Activated T-cell treated with anti-CD3 and anti-CD28 coated beads, Interleukin-2, amount 50 U/mL, for 4 hours (primary cell): ENCODE data around the gene ATP2B3. TPM values are rescaled to one million over a fixed set of nuclear protein-coding genes. Genes with fewer than 3 reads are reported as not detected.

Experiments
- ATAC-seq, 2 donors: fragments of 200-7000 bp; cut with Tn5 transposase; one replicate each; pipeline ENCODE4 v1.10.0; 2021
- DNase-seq: peaks from one replicate; pipeline ENCODE4 v3.0.0-alpha.2; 2020
- H3K27me3 Mint-ChIP-seq: one replicate; pipeline ENCODE4 v1.8.0; 2021; ENCODE audit warnings: low read depth, mixed read lengths
- H3K36me3 Mint-ChIP-seq: one replicate; pipeline ENCODE4 v1.8.0; 2022; ENCODE audit warnings: mixed read lengths; ENCODE audit not compliant: insufficient read depth
- H3K4me1 Mint-ChIP-seq: one replicate; pipeline ENCODE4 v1.8.0; 2021; ENCODE audit warnings: low read depth, mixed read lengths
- H3K4me3 Mint-ChIP-seq: one replicate; pipeline ENCODE4 v1.8.0; 2021; ENCODE audit warnings: mild to moderate bottlenecking, moderate library complexity, mixed read lengths
- H3K9me3 Mint-ChIP-seq: one replicate; pipeline ENCODE4 v1.8.0; 2021; ENCODE audit warnings: mixed read lengths
- total RNA-seq, 3 donors: library from RNA; stranded (reverse); gene quantifications; one replicate each; pipeline ENCODE4 v1.2.1, GENCODE V29; 2021

Gene ATP2B3
- total RNA-seq, 3 donors from 2014 or later, result 0.05 TPM; not detected in 2

GRCh38 chrX:153509592-153509991, 7.8 kb upstream of the ATP2B3 start:
- DNase-seq (no peak), ATAC-seq (no peak)
- no peaks in the 10 kb centered on the region for H3K9me3 Mint-ChIP-seq
- no peaks in the 10 kb centered on the region for H3K27me3 Mint-ChIP-seq
- H3K4me3 Mint-ChIP-seq, result no peak overlapping the region
- H3K4me1 Mint-ChIP-seq, result no peaks in the 10 kb centered on the region
- H3K36me3 Mint-ChIP-seq, result no peaks in the 10 kb centered on the region

GRCh38 chrX:153510383-153510782, 7.1 kb upstream of the ATP2B3 start:
- no peak for ATAC-seq
- H3K4me1 Mint-ChIP-seq, result no peaks in the 10 kb centered on the region

DNA sequence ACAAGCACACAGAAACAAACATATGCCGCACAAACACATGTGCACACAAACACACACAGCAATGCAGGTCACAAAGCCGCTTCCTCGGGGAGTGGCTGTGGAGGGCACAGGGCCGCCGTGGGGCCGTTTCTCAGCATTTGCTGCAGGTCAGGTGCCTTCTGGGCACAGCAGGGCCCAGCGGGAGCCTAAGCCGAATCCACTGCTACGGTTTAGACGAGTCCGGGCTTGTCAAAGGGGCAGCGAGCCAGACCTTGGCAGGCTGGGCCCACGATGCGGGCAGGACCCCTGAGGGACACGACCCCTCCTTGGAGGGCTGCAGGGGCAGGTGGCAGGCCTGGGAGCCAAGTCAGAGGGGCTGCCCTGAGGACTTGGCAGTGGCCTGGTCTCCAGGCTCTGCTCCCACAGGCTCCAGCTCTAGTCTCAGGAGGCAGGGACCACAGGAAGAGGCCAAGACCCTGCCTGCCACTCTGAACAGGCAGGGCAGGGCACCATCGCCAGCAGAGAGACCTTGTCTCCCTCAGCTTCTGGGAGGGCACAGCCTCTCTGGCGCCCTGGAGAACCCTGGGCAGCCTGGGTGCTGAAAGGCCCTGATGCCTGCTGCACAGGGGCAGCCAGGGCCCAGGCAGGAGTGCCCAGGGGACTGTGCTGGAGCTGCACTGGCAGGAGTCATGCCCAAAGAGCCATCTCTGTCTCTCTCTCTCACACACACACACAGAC, 5.5 kb upstream of the ATP2B3 start:
- Mint-ChIP-seq H3K27me3 (peaks cover 7% of the 10 kb centered on the region), H3K4me1 (peaks cover 5% of the 10 kb centered on the region), H3K36me3 (no peaks in the 10 kb centered on the region), H3K9me3 (no peaks in the 10 kb centered on the region), H3K4me3 (no peak overlapping the region)
- no peak for DNase-seq
- no peak for ATAC-seq

More at GRCh38 chrX:153510383-153510782, 7.1 kb upstream of the ATP2B3 start:
- H3K9me3 Mint-ChIP-seq, result no peaks in the 10 kb centered on the region
- no peaks in the 10 kb centered on the region for H3K36me3 Mint-ChIP-seq
- H3K27me3 Mint-ChIP-seq, result no peaks in the 10 kb centered on the region
- DNase-seq, result no peak
- no peak overlapping the region for H3K4me3 Mint-ChIP-seq

- Mint-ChIP-seq H3K27me3 (peaks cover 9% of the 10 kb centered on the region), H3K4me1 (peaks cover 5% of the 10 kb centered on the region), H3K9me3 (no peaks in the 10 kb centered on the region), H3K4me3 (no peak overlapping the region), H3K36me3 (no peaks in the 10 kb centered on the region)
- DNase-seq (no peak), ATAC-seq (no peak)
Measured at GRCh38 chrX:153512501-153512893, 4.9 kb upstream of the ATP2B3 start.

GRCh38 chrX:153513265-153513664, 4.2 kb upstream of the ATP2B3 start:
- Mint-ChIP-seq H3K27me3 (peaks cover 11% of the 10 kb centered on the region), H3K4me1 (peaks cover 5% of the 10 kb centered on the region), H3K4me3 (no peak overlapping the region), H3K36me3 (no peaks in the 10 kb centered on the region), H3K9me3 (no peaks in the 10 kb centered on the region)
- no peak for ATAC-seq
- DNase-seq, result no peak

DNA sequence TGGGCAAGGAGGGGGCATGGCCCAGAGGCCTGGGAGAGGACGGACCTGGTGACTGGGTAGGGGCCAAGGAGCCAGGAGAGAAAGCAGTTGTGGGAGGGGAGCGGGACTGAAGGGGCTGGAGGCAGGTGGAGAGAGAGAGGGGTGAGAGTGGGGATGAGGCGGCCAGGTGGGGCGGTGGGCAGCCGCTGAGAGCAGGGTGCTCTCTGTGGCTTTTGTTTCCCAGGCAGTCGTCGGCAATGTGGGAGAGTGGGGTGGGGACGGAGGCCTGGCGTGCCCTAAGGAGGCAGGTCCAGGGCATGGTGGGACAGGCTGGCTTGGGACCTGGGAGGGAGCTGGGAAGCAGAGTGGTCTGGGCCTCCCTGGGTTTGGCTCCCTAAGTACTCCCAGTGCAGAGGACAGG, 3.2 kb upstream of the ATP2B3 start:
- DNase-seq (no peak), ATAC-seq (no peak)
- no peaks in the 10 kb centered on the region for H3K36me3 Mint-ChIP-seq
- no peak overlapping the region for H3K4me3 Mint-ChIP-seq
- peaks cover 18% of the 10 kb centered on the region for H3K27me3 Mint-ChIP-seq
- H3K4me1 Mint-ChIP-seq, result peaks cover 7% of the 10 kb centered on the region
- H3K9me3 Mint-ChIP-seq, result no peaks in the 10 kb centered on the region

DNA sequence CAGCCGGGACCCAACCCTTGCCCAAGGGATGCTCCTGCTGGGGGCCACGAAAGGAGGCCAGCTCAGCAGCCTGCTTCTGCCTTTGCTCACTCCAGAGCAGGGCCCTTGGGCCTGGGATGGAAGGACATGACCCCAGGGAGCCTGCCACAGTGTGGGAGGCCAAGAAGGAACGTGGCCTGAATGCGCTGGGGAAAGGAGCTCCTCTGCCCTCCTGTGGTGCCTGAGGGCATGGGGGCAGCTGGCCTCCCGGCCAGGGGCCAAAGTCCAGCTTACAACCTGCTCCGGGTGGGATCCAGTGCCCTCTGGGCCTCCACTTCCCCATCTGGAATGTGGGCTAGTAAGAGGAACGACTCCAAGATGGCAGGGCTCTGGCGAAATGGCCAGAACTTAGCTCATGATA, 2.0 kb upstream of the ATP2B3 start:
- DNase-seq, result no peak
- no peaks in the 10 kb centered on the region for H3K9me3 Mint-ChIP-seq
- H3K4me1 Mint-ChIP-seq, result peaks cover 7% of the 10 kb centered on the region
- no peak for ATAC-seq
- no peak overlapping the region for H3K4me3 Mint-ChIP-seq
- H3K27me3 Mint-ChIP-seq, result peaks cover 25% of the 10 kb centered on the region
- H3K36me3 Mint-ChIP-seq, result no peaks in the 10 kb centered on the region

- Mint-ChIP-seq H3K9me3 (no peaks in the 10 kb centered on the region), H3K36me3 (no peaks in the 10 kb centered on the region), H3K4me3 (no peak overlapping the region), H3K4me1 (peaks cover 7% of the 10 kb centered on the region), H3K27me3 (peaks cover 26% of the 10 kb centered on the region)
- no peak for DNase-seq
- ATAC-seq, result no peak
Measured at GRCh38 chrX:153516073-153516472, 1.4 kb upstream of the ATP2B3 start.

- H3K4me3 Mint-ChIP-seq, result no peak overlapping the region
- ATAC-seq (no peak), DNase-seq (no peak)
- peaks cover 7% of the 10 kb centered on the region for H3K4me1 Mint-ChIP-seq
- H3K9me3 Mint-ChIP-seq, result no peaks in the 10 kb centered on the region
- H3K27me3 Mint-ChIP-seq, result peaks cover 28% of the 10 kb centered on the region
- H3K36me3 Mint-ChIP-seq, result no peaks in the 10 kb centered on the region
Measured at GRCh38 chrX:153517946-153518834, 748 bp downstream of the ATP2B3 start.

- Mint-ChIP-seq H3K4me3 (no peak overlapping the region), H3K4me1 (peaks cover 7% of the 10 kb centered on the region), H3K9me3 (no peaks in the 10 kb centered on the region), H3K36me3 (no peaks in the 10 kb centered on the region), H3K27me3 (peaks cover 30% of the 10 kb centered on the region)
- DNase-seq, result no peak
- no peak for ATAC-seq
Measured at GRCh38 chrX:153519569-153520286, 2.3 kb downstream of the ATP2B3 start.

GRCh38 chrX:153520287-153520917, 3.0 kb downstream of the ATP2B3 start:
- peaks cover 7% of the 10 kb centered on the region for H3K4me1 Mint-ChIP-seq
- H3K4me3 Mint-ChIP-seq, result no peak overlapping the region
- peaks cover 30% of the 10 kb centered on the region for H3K27me3 Mint-ChIP-seq
- DNase-seq (no peak), ATAC-seq (no peak)
- H3K36me3 Mint-ChIP-seq, result no peaks in the 10 kb centered on the region
- H3K9me3 Mint-ChIP-seq, result no peaks in the 10 kb centered on the region

DNA sequence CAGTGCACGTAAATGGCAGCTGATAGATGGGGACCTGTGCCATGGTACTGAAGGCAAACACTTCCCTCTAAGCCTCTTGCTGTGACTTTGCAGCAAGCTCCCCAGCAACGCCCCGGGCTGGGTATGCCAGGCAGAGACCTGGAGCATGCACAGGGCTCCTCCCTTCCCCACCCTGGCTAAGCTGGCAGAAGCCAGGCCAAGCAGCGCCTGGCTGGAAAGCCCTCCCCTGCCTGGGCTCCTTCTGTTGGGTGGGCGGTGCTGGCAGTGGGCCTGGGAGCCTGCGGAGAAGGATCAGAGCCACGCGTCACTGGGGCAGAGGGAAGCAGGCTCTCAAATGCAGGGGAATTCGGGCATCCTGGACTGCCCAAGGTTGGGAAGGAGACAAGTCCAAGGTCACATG, 3.6 kb downstream of the ATP2B3 start:
- no peaks in the 10 kb centered on the region for H3K36me3 Mint-ChIP-seq
- DNase-seq, result no peak
- H3K27me3 Mint-ChIP-seq, result peaks cover 26% of the 10 kb centered on the region
- H3K9me3 Mint-ChIP-seq, result no peaks in the 10 kb centered on the region
- peaks cover 4% of the 10 kb centered on the region for H3K4me1 Mint-ChIP-seq
- H3K4me3 Mint-ChIP-seq, result no peak overlapping the region
- no peak for ATAC-seq

GRCh38 chrX:153522259-153522658, 4.8 kb downstream of the ATP2B3 start:
- no peak for DNase-seq
- no peaks in the 10 kb centered on the region for H3K9me3 Mint-ChIP-seq
- peaks cover 3% of the 10 kb centered on the region for H3K4me1 Mint-ChIP-seq
- no peaks in the 10 kb centered on the region for H3K36me3 Mint-ChIP-seq
- H3K4me3 Mint-ChIP-seq, result no peak overlapping the region
- no peak for ATAC-seq
- peaks cover 22% of the 10 kb centered on the region for H3K27me3 Mint-ChIP-seq

DNA sequence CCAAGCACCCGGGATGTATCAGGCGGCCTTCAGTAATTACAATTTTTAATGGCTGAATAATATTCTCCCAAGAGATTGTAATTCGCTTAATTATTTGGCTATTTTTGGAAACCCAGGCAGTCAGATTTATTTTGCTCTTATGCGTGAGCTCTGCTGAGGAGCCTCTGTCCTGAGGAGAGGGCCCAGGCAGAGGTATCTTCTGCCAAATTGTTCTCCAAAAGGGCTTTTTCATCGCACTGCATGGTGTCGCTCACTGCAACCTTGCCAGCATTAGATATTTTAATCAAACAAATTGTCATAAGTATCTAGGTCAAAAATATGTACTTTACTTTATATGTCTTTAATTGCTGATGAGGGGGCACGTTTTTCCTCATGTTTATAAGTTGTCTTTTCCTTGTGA, 5.8 kb downstream of the ATP2B3 start:
- no peaks in the 10 kb centered on the region for H3K36me3 Mint-ChIP-seq
- peaks cover 2% of the 10 kb centered on the region for H3K4me1 Mint-ChIP-seq
- H3K4me3 Mint-ChIP-seq, result no peak overlapping the region
- no peaks in the 10 kb centered on the region for H3K9me3 Mint-ChIP-seq
- no peak for ATAC-seq
- no peak for DNase-seq
- peaks cover 20% of the 10 kb centered on the region for H3K27me3 Mint-ChIP-seq
